ENCODE measurements around the gene NDUFAF2.

The NDUFAF2 gene

DNA sequence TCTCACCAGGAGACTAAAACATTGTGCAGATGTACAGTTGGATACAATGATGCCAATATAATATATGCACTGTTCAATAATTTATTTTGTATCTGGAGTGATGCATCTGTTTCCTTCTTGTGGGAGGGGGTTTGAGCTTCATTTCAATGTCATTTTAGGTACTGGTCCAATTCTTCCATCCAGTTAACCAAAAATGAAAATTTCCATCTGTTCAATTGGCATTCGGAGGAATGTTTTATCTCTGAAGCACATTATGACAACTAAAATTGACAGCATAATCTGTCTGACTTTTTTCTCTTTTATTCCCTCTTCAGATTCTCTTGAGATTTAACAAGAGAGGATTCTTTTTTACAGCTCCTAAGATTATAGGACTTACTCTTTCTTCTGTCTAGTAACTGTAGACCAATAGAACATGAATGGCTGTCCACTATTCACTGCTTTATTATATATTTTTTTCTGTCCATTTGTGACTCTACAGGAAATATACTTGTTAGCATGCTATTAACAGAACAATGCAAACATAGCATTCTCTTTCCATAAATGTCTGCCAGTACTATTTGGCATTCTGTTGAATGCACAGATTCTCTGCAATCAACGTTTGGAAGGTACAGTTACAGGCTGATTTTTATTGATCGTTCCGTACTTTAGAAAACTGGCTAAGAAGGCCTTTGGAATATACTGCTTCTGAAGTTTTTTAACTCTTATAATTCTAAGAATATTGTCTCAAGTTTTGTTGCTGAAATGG is 57.8 kb downstream of the NDUFAF2 start:
- TF ChIP-seq POU2F2 (IDR thresholded peaks at IDR 0.05; ENCODE audit: low read depth, low read length) (no peak), POLR2AphosphoS5 (IDR thresholded peaks at IDR 0.05; ENCODE audit: low read depth, low read length) (no peak)
- no peak for FAIRE-seq
- DNase-seq (ENCODE audit: insufficient read length, low spot score): no peak

GRCh38 chr5:61004448-61004847 is 59.4 kb downstream of the NDUFAF2 start:
- FAIRE-seq: no peak
- no peak for DNase-seq (ENCODE audit: insufficient read length, low spot score)
- no peak for TF ChIP-seq POLR2AphosphoS5 (IDR thresholded peaks at IDR 0.05; ENCODE audit: low read depth, low read length)
- no peak for TF ChIP-seq TAF1 (IDR thresholded peaks at IDR 0.05; ENCODE audit: low read depth, low read length)
- TF ChIP-seq POLR2A (IDR thresholded peaks at IDR 0.05; ENCODE audit: low read depth, low read length): no peak
- TF ChIP-seq PAX5 (IDR thresholded peaks at IDR 0.05; ENCODE audit: insufficient read depth, low read length, severe bottlenecking): no peak
- TF ChIP-seq SPI1 (IDR thresholded peaks at IDR 0.05; ENCODE audit: low read depth, low read length): no peak
- no peak for TF ChIP-seq POU2F2 (IDR thresholded peaks at IDR 0.05; ENCODE audit: low read depth, low read length)

GRCh38 chr5:61009907-61010306 is 64.9 kb downstream of the NDUFAF2 start:
- no peak for FAIRE-seq
- TF ChIP-seq POLR2A (IDR thresholded peaks at IDR 0.05; ENCODE audit: low read depth, low read length): no peak
- DNase-seq (ENCODE audit: insufficient read length, low spot score): no peak

DNA sequence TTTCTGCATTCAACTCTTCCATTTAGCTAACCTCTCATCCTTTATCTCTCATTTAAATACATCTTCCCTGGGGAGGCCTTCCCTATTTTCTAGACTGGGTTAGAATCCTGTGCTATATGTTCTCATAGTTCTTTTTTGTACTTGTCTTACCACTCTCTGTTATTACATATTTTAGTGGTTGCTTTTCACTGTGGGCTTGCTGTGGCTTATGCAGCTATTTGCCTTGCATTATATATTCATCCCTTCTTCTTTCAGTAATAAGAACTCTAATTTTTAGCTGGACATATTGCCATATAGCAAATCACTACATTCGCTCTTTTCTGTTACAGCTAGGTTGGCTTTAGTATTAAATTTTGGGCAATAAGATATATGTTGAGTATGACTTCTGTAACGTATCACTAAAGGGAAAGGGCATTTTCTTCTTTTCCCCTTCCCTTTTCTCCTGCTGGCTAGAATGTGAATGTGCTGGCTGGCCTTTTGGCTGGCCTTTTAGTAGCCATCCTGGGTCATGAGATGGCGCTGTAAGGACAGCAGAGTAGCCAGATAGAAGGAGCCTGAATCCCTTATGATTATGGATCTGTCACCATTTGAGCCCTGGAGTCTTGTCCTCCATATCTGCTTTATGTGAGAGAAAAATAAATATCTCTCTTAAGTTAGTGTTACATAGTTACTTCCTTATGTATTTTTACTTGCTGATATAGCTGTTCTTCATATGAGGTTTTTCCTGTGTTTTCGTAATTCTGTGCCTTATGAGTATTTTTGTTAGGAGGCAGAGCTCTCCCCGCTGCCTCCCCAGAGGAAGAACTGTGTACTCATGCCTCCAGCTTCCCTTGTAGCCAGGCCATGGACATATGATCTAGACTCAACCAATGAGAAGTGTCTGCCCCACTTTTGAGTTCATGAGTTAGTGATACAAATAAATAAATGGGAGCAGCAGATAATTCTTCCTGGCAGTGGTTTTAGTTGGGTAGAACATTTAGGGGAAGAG is 65.8 kb downstream of the NDUFAF2 start:
- DNase-seq (ENCODE audit: insufficient read length, low spot score) (no peak), FAIRE-seq (no peak)
- TF ChIP-seq POU2F2 (IDR thresholded peaks at IDR 0.05; ENCODE audit: low read depth, low read length) (no peak), POLR2A (IDR thresholded peaks at IDR 0.05; ENCODE audit: low read depth, low read length) (no peak), SPI1 (IDR thresholded peaks at IDR 0.05; ENCODE audit: low read depth, low read length) (no peak), TAF1 (IDR thresholded peaks at IDR 0.05; ENCODE audit: low read depth, low read length) (no peak), PAX5 (IDR thresholded peaks at IDR 0.05; ENCODE audit: insufficient read depth, low read length, severe bottlenecking) (no peak), POLR2AphosphoS5 (IDR thresholded peaks at IDR 0.05; ENCODE audit: low read depth, low read length) (no peak)

- FAIRE-seq: no peak
- TF ChIP-seq SPI1 (IDR thresholded peaks at IDR 0.05; ENCODE audit: low read depth, low read length) (no peak), PAX5 (IDR thresholded peaks at IDR 0.05; ENCODE audit: insufficient read depth, low read length, severe bottlenecking) (no peak), POU2F2 (IDR thresholded peaks at IDR 0.05; ENCODE audit: low read depth, low read length) (no peak), POLR2AphosphoS5 (IDR thresholded peaks at IDR 0.05; ENCODE audit: low read depth, low read length) (no peak), POLR2A (IDR thresholded peaks at IDR 0.05; ENCODE audit: low read depth, low read length) (no peak), TAF1 (IDR thresholded peaks at IDR 0.05; ENCODE audit: low read depth, low read length) (no peak)
- DNase-seq (ENCODE audit: insufficient read length, low spot score): no peak
Observed at GRCh38 chr5:61018062-61018461, 73.1 kb downstream of the NDUFAF2 start.

DNA sequence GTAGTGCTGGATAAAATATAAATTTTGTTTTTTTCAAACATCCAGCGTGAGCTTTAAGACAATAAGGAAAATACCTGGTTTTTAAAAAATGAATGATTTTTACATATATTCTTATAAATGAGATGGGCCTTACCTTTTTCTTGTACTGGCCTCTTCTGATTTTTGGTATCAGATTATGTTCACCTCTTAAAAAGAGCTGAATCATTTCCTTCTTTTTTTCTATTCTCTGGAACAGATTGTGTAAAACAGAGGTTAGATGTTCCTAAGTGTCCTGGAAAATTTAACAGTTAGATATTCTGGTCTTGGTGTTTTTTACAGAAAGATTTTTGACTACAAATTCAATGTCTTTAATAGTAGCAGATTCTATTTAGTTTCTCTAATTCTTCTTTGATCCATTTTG is 74.6 kb downstream of the NDUFAF2 start:
- no peak for TF ChIP-seq PAX5 (IDR thresholded peaks at IDR 0.05; ENCODE audit: insufficient read depth, low read length, severe bottlenecking)
- no peak for TF ChIP-seq TAF1 (IDR thresholded peaks at IDR 0.05; ENCODE audit: low read depth, low read length)
- no peak for TF ChIP-seq POLR2AphosphoS5 (IDR thresholded peaks at IDR 0.05; ENCODE audit: low read depth, low read length)
- TF ChIP-seq POU2F2 (IDR thresholded peaks at IDR 0.05; ENCODE audit: low read depth, low read length): no peak
- TF ChIP-seq SPI1 (IDR thresholded peaks at IDR 0.05; ENCODE audit: low read depth, low read length): no peak
- TF ChIP-seq POLR2A (IDR thresholded peaks at IDR 0.05; ENCODE audit: low read depth, low read length): no peak
- FAIRE-seq: no peak
- DNase-seq (ENCODE audit: insufficient read length, low spot score): no peak

DNA sequence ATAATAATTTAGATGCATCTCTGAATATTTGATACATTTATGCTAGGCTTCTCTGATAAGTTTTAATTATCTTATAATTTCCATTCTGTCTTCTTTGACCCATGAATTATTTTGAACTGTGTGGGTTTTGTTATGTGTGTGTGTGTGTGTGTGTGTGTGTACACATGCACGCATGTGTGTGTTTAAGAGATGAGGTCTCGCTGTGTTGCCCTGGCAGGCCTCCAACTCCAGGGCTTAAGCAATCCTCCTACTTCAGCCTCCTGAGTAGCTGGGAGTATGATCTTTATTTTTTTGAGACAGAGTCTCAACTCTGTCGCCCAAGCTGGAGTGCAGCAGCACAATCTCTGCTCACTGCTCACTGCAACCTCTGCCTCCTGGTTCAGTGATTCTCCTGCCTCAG is 75.4 kb downstream of the NDUFAF2 start:
- FAIRE-seq (no peak), DNase-seq (ENCODE audit: insufficient read length, low spot score) (no peak)
- TF ChIP-seq POU2F2 (IDR thresholded peaks at IDR 0.05; ENCODE audit: low read depth, low read length) (no peak), TAF1 (IDR thresholded peaks at IDR 0.05; ENCODE audit: low read depth, low read length) (no peak), PAX5 (IDR thresholded peaks at IDR 0.05; ENCODE audit: insufficient read depth, low read length, severe bottlenecking) (no peak), POLR2A (IDR thresholded peaks at IDR 0.05; ENCODE audit: low read depth, low read length) (no peak), POLR2AphosphoS5 (IDR thresholded peaks at IDR 0.05; ENCODE audit: low read depth, low read length) (no peak), SPI1 (IDR thresholded peaks at IDR 0.05; ENCODE audit: low read depth, low read length) (no peak)

DNA sequence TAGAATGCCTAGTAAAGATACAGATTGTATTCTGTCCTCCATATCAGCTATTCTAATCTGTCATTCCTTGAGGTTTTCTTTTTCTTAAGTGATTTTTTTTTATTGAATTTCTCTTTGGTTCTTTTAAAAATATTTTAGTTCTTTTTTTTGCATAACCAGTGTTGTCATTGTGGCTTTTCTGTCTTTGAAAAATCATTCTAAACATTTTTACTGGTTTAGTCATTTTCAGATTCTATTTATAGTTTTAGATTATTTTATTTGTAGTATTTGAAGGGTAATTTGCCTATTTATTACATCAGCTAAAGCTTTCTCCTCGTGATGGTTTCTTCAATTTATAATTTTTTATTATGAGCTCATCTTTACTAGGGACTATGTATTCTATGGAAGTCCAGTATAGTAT is 78.1 kb downstream of the NDUFAF2 start:
- DNase-seq (ENCODE audit: insufficient read length, low spot score) (no peak), FAIRE-seq (no peak)

DNA sequence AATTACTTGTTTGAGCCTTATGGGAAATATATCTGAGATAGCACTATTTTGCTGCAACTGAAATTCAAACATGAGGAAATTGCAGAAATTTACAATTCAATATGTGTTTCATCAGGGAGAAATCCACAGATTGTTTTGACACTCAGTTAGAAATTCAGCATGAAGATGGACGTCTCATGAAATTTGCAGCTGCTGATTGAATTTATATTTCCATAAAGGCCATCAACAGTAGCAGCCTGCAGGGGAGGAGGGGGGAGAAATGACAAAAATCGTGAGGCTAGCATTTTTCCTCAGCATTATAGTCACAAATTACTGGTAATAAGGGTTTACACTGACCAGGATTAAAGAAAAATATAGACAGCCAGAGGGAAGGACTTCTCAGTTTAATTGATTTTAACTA is 81.0 kb downstream of the NDUFAF2 start:
- DNase-seq (ENCODE audit: insufficient read length, low spot score) (no peak), FAIRE-seq (no peak)
- TF ChIP-seq TAF1 (IDR thresholded peaks at IDR 0.05; ENCODE audit: low read depth, low read length) (no peak), POLR2A (IDR thresholded peaks at IDR 0.05; ENCODE audit: low read depth, low read length) (no peak), POU2F2 (IDR thresholded peaks at IDR 0.05; ENCODE audit: low read depth, low read length) (no peak), PAX5 (IDR thresholded peaks at IDR 0.05; ENCODE audit: insufficient read depth, low read length, severe bottlenecking) (no peak), POLR2AphosphoS5 (IDR thresholded peaks at IDR 0.05; ENCODE audit: low read depth, low read length) (no peak), SPI1 (IDR thresholded peaks at IDR 0.05; ENCODE audit: low read depth, low read length) (no peak)

More for the DNA sequence above, 78.1 kb downstream of the NDUFAF2 start:
- TF ChIP-seq PAX5 (IDR thresholded peaks at IDR 0.05; ENCODE audit: insufficient read depth, low read length, severe bottlenecking) (no peak), POLR2AphosphoS5 (IDR thresholded peaks at IDR 0.05; ENCODE audit: low read depth, low read length) (no peak), POU2F2 (IDR thresholded peaks at IDR 0.05; ENCODE audit: low read depth, low read length) (no peak), SPI1 (IDR thresholded peaks at IDR 0.05; ENCODE audit: low read depth, low read length) (no peak), POLR2A (IDR thresholded peaks at IDR 0.05; ENCODE audit: low read depth, low read length) (no peak), TAF1 (IDR thresholded peaks at IDR 0.05; ENCODE audit: low read depth, low read length) (no peak)
